ENCODE results near the gene TBC1D24.
"Not testable (repeated sequence)": the region's sequence is repeated elsewhere in the genome, so short reads cannot be mapped to it uniquely, and the experiment has no call there.

Gene TBC1D24

GRCh38 chr16:2474877-2475412 is at the start of gene TBC1D24:
TSS of gene TBC1D24 (plus strand) at chr16:2475127. CDS start at chr16:2496149, 21,022 bp downstream.
- DNase-seq = peak; percentile 34

GRCh38 chr16:2425825-2426430 is 49.0 kb upstream of the TBC1D24 start:
- DNase-seq = no peak

DNA sequence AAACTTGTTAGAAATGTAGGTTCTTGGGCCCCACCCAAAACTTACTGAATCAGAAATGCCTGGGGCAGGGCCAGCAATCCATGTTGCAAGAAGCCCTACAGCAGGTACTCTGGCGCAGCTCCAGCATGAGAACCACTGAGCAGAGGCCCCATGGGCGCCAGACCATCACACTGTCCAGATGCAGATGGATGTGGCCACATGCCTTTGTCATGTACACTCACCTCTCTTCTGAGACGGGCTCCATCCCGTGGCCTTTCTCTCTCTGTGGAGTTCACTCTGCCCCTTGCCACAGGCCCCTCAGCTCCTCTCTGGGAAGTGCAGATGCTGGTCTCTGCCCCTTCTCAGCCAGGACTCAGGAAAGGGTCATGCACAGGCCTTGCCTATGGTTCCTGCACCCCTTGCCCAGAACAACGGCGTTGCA is 48.0 kb upstream of the TBC1D24 start:
- no peak for DNase-seq

DNA sequence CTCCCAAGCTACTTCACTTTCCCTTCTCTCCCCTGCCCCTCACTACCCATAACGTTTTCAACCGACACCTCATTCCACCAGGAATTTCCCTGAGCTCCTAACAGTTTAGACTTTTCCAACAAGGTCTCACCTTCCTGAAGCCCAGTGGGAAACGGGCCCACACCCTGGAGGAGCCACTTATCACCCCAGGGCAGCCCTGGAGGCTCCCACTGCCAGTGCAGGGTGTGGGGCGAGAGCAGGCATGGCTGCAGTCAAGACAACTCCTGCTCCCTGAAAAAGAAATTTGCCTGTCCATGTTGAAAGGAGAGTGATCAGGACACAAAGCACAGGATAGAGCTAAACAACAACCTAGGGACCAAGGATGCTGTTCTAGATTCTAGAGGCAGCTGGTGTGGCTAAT is 47.4 kb upstream of the TBC1D24 start:
- DNase-seq = no peak

DNA sequence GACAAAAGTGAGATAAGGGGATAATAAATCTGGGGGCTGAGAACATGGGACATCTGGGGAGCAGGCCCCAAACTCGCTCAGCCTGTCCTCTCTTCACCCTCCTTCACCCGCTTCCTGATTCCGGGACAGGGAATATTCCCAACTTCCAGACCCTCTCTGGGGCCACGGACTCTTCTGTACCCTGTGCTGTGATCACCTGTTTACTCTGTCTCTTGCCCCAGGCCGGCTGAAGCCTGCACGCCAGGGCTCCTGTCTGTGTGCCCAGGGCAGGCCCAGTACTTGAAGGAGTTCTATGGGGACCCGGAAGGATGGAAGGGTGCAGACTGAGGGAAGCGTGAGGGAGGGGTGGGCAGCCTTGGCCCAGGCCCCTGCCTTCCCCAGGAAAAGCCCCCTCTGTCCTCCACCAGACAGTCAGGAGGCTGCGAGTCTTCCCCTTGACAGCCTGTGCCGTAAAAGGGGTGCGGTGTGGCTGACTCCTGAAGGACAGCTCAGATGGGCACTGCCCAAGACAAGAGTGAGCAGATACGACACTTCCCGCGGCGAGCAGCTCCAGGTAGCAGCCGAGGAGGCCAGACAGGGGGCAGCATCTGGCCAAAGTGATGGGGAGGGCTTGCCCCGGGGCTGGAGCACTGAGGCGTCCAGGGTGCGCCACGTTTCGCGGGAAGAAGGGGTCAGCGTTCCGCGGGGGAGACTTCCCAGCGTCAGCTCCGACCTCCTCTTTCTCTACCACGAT is 46.7 kb upstream of the TBC1D24 start:
- no peak for DNase-seq

DNA sequence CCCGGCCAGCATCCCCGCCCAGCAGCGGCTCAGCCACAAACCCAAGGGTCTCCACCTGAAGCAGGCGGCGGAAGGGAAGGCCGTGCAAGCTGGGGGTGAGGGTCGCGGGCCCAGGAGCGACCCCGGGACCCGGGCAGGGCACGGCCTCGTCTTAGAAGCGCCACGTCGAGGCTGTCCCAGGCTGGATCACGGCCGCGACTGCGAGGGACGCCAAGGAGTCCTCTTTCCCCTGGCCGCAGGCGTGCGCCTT is 46.2 kb upstream of the TBC1D24 start:
- no peak for DNase-seq

GRCh38 chr16:2429034-2429770 is 45.7 kb upstream of the TBC1D24 start, which contains the start of gene CCNF:
TSS of gene CCNF (plus strand) at chr16:2429447. CDS start at chr16:2429482, 35 bp downstream.
- DNase-seq = peak; percentile 77

DNA sequence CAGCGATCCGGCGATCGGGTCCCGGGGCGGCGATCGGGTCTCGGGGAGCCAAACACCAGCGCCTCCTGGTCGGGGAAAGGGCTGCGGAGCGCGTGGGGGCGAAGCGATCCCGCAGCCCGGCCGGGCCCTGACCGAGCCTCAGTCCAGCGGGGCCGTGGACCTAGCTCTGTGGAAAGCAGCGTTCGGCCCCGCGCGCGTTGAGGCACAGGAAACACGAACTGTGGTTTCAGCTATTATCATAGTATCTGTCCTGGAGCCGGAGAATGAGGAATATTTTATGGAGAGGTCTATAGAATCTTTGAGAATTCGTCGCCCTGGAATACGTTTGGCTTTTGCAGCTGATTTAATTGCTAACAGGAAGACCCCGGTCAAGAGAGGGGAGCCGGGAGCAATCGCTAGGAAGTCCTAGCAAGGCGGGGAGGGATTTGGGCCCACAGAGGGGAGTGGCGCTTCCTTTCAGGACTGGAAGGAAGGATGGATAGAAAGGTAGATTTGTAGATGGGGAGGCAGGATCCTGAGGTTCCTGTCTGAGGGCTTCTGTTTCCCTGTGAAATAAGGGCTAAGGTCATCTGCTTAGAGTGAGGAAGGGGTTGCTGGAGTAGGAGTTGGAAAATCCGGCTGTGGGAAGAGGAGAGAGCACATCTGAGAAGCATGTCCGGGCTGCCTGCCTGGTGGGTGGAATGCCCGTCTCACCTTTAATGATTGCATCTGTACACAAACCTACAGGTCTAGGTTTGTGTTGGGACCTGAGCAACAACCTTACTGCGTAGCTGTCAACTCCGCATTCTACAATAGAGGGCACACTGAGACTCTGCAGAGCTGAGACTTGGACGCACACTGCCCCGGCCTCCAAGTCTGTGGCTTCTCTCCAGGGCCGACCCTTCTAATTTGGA is 44.9 kb upstream of the TBC1D24 start:
- DNase-seq = peak; percentile 32

- no peak for DNase-seq
Observed at GRCh38 chr16:2432286-2432685, 42.6 kb upstream of the TBC1D24 start.

DNA sequence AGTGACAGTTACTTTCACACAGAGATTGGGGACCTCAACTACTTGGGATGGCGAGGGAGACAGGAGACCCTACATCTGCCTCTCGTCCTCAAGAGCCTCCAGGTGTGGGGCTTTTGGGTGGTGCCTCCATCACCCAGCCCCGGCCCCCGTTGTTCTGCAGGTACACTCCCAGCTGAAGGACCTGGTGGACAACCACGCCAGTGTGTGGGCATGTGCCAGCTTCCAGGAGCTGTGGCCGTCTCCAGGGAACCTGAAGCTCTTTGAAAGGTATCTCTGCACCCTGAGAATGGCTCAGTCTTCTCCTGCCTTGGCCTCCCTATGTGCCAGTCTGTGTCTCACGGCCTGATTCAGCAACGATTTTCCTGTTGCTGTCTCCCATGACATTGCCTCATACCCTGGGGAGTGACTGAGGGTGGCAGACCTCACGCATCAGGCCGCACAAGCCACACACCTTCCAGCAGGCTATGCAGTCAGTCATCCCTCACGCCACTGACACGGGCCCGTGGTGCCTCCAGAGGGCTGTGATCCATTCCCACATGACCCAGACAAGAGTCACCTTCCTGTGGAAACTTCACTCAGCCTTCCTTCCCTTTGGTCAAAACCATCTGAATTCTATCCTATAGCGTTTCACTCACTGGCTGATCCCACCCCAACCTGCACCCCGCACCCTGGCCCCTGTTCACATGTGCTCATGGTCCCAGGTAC is 42.0 kb upstream of the TBC1D24 start:
- DNase-seq = no peak

DNA sequence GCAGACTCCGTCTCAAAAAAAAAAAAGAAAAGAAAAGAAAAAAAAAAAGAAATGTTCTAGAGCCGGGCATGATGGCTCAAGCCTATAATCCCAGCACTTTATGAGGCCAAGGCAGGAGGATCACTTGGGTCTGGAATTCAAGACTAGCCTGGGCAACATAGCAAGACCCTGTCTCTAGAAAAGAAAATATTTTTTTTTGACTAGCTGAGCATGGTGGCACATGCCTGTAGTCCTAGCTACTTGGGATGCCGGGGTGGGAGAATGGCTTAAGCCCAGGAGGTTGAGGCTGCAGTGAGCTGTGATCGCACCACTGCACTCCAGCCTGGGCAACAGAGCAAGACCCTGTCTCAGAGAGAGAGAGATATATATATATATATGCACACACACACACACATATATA is 39.7 kb upstream of the TBC1D24 start:
- not testable (repeated sequence) for DNase-seq

DNA sequence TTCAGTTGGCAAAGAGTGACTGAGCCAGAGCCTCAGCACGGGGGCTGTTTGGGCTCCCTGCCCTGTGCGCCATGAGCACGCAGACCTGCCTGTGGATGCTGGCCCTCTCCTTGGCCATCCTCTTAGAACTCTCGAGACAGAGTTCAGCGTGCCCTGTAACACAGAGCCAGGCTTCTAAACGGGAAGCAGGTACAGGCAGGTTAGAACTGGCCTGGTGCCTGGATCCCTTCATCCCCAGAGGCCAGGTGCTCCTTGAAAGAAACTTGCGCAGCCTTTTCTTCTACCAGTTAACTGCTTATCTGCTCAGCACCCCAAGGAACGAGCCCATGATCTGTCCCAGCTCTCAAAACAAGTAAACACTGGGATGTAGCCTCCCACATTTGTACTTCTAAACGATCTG is 38.8 kb upstream of the TBC1D24 start:
- no peak for DNase-seq

- no peak for DNase-seq
Observed at GRCh38 chr16:2437032-2437790, 37.7 kb upstream of the TBC1D24 start.

GRCh38 chr16:2438121-2438520 is 36.8 kb upstream of the TBC1D24 start:
- DNase-seq = no peak

DNA sequence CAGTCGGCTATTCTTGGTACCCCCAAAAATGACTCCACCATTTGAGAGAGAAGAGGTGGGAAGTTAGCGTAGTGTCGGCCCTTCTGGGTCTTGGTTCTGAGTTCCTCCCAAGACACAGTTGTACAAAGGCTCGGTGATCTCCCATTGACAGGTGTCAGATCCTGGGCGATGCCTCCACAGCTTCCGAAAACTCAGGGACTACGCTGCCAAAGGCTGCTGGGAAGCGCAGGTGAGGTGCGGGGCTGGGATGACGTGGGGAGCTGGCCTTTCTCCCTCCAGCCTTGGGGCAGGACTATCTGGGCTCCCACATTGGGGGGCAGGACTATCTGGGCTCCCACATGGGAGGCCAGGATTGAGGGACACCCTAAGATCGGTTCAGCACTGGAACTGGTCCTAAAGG is 35.3 kb upstream of the TBC1D24 start:
- DNase-seq = no peak

DNA sequence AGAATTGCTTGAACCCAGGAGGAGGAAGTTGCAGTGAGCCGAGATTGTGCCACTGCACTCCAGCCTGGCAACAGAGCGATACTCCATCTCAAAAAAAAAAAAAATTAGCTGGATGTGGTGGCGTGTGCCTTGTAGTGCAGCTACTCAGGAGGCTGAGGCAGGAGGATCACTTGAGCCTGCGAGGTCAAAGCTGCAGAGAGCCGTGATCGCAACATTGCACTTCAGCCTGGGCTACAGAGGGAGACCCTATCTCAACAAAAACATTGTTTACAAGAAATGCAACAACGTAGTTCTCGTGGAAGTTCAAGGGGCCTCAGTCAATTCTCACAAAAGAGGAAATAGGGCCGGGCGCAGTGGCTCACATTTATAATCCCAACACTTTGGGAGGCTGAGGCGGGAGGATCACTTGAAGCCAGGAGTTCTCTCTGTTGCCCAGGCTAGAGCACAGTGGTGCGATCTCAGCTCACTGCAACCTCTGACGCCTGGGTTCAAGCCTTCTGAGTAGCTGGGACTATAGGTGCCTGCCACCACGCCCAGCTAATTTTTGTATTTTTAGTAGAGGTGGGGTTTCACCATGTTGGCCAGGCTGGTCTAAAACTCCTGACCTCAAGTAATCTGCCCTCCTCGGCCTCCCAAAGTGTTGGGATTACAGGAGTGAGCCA is 33.7 kb upstream of the TBC1D24 start:
- not testable (repeated sequence) for DNase-seq

DNA sequence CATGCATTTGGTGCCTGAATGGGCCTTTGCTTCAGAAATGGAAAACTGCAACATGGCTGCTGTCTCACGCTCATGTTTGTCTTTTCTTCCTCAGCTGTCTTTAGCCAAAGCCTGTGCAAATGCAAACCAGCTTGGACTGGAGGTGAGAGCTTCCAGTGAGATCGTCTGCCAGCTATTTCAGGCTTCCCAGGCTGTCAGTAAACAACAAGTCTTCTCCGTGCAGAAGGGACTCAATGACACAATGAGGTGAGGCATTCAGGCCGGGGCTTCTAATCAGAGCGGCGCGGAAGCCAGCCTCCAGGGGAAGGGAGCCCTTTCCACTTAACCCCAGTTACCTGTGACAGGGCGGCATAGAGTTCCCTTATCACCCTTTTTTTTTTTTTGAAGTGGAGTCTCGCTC is 31.4 kb upstream of the TBC1D24 start:
- DNase-seq = no peak

DNA sequence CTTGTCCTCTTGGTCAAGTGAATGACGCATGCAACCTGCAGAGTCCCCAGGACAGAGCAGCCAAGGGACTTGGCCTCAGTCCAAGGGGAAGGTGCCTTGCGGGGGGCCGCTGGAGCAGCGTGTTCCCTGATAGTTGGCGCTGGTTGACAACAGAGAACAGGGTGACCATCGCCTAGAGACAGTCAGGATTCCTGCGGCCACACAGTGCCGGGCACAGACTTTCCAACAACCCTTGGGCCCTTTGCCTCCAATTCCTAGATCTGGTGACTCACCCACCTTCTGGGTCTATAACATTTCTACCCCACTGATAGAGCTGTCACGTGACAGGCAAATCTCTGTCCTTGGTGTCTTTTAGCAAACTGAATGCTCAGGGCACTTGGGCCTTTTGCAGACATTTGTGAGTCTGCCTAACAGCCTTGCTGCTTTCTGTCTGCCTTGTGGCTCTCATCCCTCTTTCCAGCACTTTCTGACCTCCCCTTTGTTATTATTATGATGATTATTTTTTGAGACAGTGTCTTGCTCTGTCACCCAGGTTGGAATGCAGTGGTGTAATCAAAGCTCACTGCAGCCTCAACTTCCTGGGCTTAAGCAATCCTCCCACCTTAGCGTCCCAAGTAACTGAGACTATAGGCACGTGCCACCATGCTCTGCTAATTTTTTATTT is 26.9 kb upstream of the TBC1D24 start:
- DNase-seq = no peak

GRCh38 chr16:2449118-2449517 is 25.8 kb upstream of the TBC1D24 start:
- no peak for DNase-seq

DNA sequence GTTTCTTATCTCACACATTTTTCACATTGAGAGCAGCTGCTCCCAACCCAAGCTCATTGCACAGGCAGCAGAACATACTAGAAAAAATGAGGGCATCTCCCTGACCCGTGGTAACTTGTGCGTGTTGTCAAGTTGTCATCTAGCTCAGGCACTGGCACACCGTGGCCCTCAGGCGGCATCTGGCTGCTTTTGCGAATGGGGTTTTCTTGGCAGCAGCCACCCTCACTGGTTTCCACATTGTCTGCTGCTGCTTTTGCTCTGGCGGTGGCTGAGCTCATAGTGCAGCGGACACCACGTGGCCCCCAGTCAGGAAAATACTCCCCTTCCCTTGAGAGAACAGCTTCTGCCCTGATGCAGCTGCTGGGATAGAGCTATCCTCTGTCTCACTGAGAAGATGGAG is 24.4 kb upstream of the TBC1D24 start:
- DNase-seq = no peak

Data from NCI-H510A treated with DMSO at 0.1 percent for 48 hours (cell line).